ENCODE measurements around the gene RALB.

GRCh38 chr2:120247851-120248250, 4.8 kb upstream of the RALB start:
- TF ChIP-seq POLR2A (IDR thresholded peaks at IDR 0.05; ENCODE audit: low read depth), result no peak
- no peak for TF ChIP-seq CTCF (IDR thresholded peaks at IDR 0.05)
- no peak for TF ChIP-seq POLR2AphosphoS5 (IDR thresholded peaks at IDR 0.05)
- no peak for TF ChIP-seq EP300 (IDR thresholded peaks at IDR 0.05)

Data from esophagus muscularis mucosa (tissue), 4 donors.